Suprapubic skin (tissue), 4 donors: ENCODE measurements around the gene HEPACAM2. TPM values are rescaled to one million over a fixed set of nuclear protein-coding genes. Genes with fewer than 3 reads are reported as not detected.
A peak's percentile ranks its signal among the peaks of the same experiment; 100 is the strongest.

Experiments
- DNase-seq, 2 donors: peaks; one replicate each; pipeline ENCODE4 v3.0.0-alpha.2; 2019; ENCODE audit warnings: low spot score in 2 of 2
- H3K27ac ChIP-seq: fragments of 200-600 bp; sonication (generic); one replicate; pipeline ENCODE4 v1.5.1; 2019
- H3K27me3 ChIP-seq: fragments of 200-600 bp; sonication (generic); one replicate; pipeline ENCODE4 v1.5.1; 2019
- H3K36me3 ChIP-seq: fragments of 200-600 bp; sonication (generic); one replicate; pipeline ENCODE4 v1.5.1; 2019
- H3K4me1 ChIP-seq: fragments of 200-600 bp; sonication (generic); one replicate; pipeline ENCODE4 v1.5.1; 2019
- H3K4me3 ChIP-seq: fragments of 200-600 bp; sonication (generic); one replicate; pipeline ENCODE4 v1.5.1; 2019; ENCODE audit warnings: mild to moderate bottlenecking
- H3K9me3 ChIP-seq: fragments of 200-600 bp; sonication (generic); one replicate; pipeline ENCODE4 v1.5.1; 2019
- EP300 ChIP-seq: sonication (generic); formaldehyde crosslinking; IDR thresholded peaks from one replicate; pipeline ENCODE4 v1.6.1; 2017; ENCODE audit warnings: antibody characterized with exemption
- POLR2A ChIP-seq, 2 donors: fragments of 450-650 bp; IDR thresholded peaks; one replicate each; pipeline ENCODE4 v1.6.1; 2017; ENCODE audit warnings: antibody characterized with exemption in 2 of 2, mild to moderate bottlenecking in 2 of 2, moderate library complexity in 2 of 2
- POLR2AphosphoS5 ChIP-seq, 3 donors: sonication (generic); formaldehyde crosslinking; IDR thresholded peaks; one replicate each; pipeline ENCODE4 v1.6.1; 2017; ENCODE audit warnings: antibody characterized with exemption in 3 of 3
- WGBS: methylation state at CpG from one replicate; pipeline ENCODE4 v1.1.5; 2018; 5-methylcytosine and 5-hydroxymethylcytosine counted together
- total RNA-seq, 4 donors: library from RNA; depleted of rRNA; stranded (reverse); fragments of >200 nt; gene quantifications; one replicate each; pipeline ENCODE4 v1.1.0, GENCODE V29; 2016
- TF ChIP-seq, protein P1 (sequence below), 2 donors: fragments of 200-600 bp in 1 of 2; fragments of 450-650 bp in 1 of 2; sonication (generic) in 1 of 2; IDR thresholded peaks; one replicate each; pipeline ENCODE4 v1.5.1; 2016 to 2019; ENCODE audit warnings: antibody characterized with exemption in 2 of 2, mild to moderate bottlenecking in 1 of 2, moderate library complexity in 1 of 2

HEPACAM2 gene
- total RNA-seq, 4 donors from 2014 or later, result 0.25 TPM; not detected in 3

DNA sequence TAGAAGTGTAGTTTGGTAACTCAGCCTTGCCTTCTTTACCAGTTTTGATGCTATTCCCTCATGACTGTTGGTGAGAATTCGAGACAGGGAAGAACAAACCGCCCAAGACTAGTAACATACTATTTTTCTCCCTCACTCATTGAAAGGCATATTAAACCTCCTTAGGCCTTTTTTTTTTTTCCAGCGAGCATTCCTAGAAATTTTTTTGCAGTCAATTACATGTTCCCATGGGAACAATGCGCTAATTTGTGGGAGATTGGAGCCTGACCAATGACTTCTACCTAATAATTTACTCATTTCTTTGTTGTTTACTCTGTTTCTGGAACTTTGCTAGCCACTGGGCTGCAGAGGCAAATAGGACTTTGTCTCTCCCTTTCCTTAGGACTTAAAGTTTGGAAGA, 11.9 kb upstream of the HEPACAM2 start:
- no peak for DNase-seq
- Histone ChIP-seq H3K9me3 (no peaks in the 10 kb centered on the region), H3K27me3 (no peaks in the 10 kb centered on the region), H3K4me1 (peaks cover 14% of the 10 kb centered on the region), H3K36me3 (no peaks in the 10 kb centered on the region), H3K4me3 (no peak overlapping the region), H3K27ac (no peak overlapping the region)
- TF ChIP-seq POLR2AphosphoS5 (IDR thresholded peaks at IDR 0.05), result no peak
- WGBS, result 82% methylated on average over 4 of the region's 4 CpGs

- no peaks in the 10 kb centered on the region for H3K36me3 ChIP-seq
- no peak for TF ChIP-seq POLR2AphosphoS5 (IDR thresholded peaks at IDR 0.05)
- H3K9me3 ChIP-seq, result no peaks in the 10 kb centered on the region
- WGBS, result 81% methylated on average over 2 of the region's 2 CpGs
- no peak overlapping the region for H3K27ac ChIP-seq
- no peak overlapping the region for H3K4me3 ChIP-seq
- DNase-seq, result no peak
- peaks cover 31% of the 10 kb centered on the region for H3K4me1 ChIP-seq
- H3K27me3 ChIP-seq, result no peaks in the 10 kb centered on the region
Observed at GRCh38 chr7:93235541-93235940, 9.3 kb upstream of the HEPACAM2 start.

- no peak for DNase-seq
- H3K36me3 ChIP-seq, result no peaks in the 10 kb centered on the region
- no peaks in the 10 kb centered on the region for H3K9me3 ChIP-seq
- peaks cover 38% of the 10 kb centered on the region for H3K4me1 ChIP-seq
- H3K27ac ChIP-seq, result peak overlapping the region; percentile 75
- WGBS, result 0% methylated on average over 8 of the region's 8 CpGs
- TF ChIP-seq POLR2AphosphoS5 (IDR thresholded peaks at IDR 0.05), result no peak
- TF ChIP-seq, protein P1, sequence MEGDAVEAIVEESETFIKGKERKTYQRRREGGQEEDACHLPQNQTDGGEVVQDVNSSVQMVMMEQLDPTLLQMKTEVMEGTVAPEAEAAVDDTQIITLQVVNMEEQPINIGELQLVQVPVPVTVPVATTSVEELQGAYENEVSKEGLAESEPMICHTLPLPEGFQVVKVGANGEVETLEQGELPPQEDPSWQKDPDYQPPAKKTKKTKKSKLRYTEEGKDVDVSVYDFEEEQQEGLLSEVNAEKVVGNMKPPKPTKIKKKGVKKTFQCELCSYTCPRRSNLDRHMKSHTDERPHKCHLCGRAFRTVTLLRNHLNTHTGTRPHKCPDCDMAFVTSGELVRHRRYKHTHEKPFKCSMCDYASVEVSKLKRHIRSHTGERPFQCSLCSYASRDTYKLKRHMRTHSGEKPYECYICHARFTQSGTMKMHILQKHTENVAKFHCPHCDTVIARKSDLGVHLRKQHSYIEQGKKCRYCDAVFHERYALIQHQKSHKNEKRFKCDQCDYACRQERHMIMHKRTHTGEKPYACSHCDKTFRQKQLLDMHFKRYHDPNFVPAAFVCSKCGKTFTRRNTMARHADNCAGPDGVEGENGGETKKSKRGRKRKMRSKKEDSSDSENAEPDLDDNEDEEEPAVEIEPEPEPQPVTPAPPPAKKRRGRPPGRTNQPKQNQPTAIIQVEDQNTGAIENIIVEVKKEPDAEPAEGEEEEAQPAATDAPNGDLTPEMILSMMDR (IDR thresholded peaks at IDR 0.05), result no peak
- no peak for TF ChIP-seq EP300
- TF ChIP-seq POLR2A (IDR thresholded peaks at IDR 0.05), result no peak
- no peaks in the 10 kb centered on the region for H3K27me3 ChIP-seq
- peak overlapping the region; percentile 67 for H3K4me3 ChIP-seq
Observed at GRCh38 chr7:93232673-93233018, 6.4 kb upstream of the HEPACAM2 start.

DNA sequence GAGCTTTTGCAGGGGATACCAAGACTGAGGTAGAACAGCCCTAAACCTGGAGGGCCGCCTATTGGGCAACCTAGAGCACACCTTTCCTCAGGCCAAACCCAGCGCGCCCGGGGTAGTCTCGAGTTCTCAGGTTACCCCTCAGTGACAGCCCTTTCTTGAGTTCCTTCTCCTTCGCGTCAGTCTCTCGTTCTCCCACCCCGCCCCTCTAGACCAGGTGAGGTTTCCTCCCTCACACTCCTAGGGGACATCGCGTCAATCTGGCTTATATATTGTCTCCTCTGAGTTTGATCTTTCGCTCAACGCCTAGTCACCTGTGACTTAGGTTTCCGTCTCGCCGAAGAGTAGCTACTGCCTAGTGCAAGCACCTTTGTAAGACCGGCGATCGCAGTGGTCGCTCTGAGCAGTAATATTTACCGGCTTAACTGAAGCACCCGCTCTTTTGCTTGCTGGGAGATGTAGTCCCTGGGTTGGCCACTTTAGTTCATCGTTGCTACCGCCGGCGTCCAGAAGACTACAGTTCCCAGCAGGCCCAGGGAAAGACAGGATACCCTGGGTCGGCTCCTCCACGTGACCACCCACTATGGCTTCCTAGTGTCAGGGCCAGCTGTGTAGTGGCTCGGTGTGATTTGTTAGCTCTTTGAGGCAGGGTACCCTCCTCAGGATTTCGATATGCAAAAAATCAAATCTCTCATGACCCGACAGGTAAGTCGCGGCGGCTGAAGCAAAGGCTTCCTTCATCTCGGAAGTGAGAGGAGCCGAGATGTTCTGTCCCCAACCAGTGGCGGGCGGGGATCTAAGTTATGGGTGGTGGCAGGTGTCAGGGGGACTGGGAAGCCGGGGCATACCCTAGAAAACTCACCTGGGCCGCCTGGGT, 5.8 kb upstream of the HEPACAM2 start, which contains the start of gene VPS50:
TSS of gene VPS50 (plus strand) at position 568 of the 874 bp plus-strand sequence. CDS start at position 670, 102 bp downstream.
- Histone ChIP-seq H3K27ac (peak within 1 kb of the TSS; percentile 75), H3K27me3 (no peaks in the 10 kb centered on the region), H3K36me3 (no peaks in the 10 kb centered on the region), H3K9me3 (no peaks in the 10 kb centered on the region), H3K4me1 (peaks cover 38% of the 10 kb centered on the region), H3K4me3 (peak within 1 kb of the TSS; percentile 67)
- peak; percentile 95 to 96 for DNase-seq
- TF ChIP-seq EP300, result no peak
- TF ChIP-seq POLR2A (IDR thresholded peaks at IDR 0.05), result peak in 1 of 2 donors; percentile 23
- TF ChIP-seq POLR2AphosphoS5 (IDR thresholded peaks at IDR 0.05), result peak in 1 of 3 donors; percentile 30
- TF ChIP-seq, protein P1 (IDR thresholded peaks at IDR 0.05), result no peak
- 0% methylated on average over 24 of the region's 40 CpGs for WGBS

- no peaks in the 10 kb centered on the region for H3K9me3 ChIP-seq
- peak overlapping the region; percentile 67 for H3K4me3 ChIP-seq
- TF ChIP-seq EP300 (no peak), POLR2AphosphoS5 (IDR thresholded peaks at IDR 0.05) (no peak), POLR2A (IDR thresholded peaks at IDR 0.05) (no peak)
- TF ChIP-seq, protein P1 (IDR thresholded peaks at IDR 0.05), result no peak
- no peak for DNase-seq
- H3K27me3 ChIP-seq, result no peaks in the 10 kb centered on the region
- 37% methylated on average over 5 of the region's 5 CpGs for WGBS
- H3K27ac ChIP-seq, result no peak overlapping the region
- H3K36me3 ChIP-seq, result no peaks in the 10 kb centered on the region
- peaks cover 38% of the 10 kb centered on the region for H3K4me1 ChIP-seq
Observed at GRCh38 chr7:93231259-93231658, 5.0 kb upstream of the HEPACAM2 start.

DNA sequence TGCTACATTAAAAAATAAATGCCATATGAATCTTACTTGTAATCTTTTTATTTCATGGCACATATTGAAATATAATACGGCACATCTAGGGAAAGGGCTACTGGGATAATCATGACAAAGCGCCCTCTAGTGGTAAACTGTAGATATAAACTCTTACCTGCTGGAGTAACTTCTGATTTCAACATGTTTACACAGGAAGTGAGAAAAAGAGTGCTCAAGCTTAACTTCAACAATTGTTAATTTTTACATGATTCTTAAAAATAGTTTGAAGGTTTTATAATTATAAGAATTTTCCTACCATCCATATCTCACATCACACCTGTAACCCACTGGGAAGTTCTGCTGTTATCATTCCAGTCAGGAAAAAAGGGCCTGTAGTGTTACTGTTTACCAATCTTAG, 2.0 kb upstream of the HEPACAM2 start:
- DNase-seq, result no peak
- no peaks in the 10 kb centered on the region for H3K36me3 ChIP-seq
- TF ChIP-seq, protein P1 (IDR thresholded peaks at IDR 0.05), result peak; percentile 59 to 63
- no peak for TF ChIP-seq POLR2A (IDR thresholded peaks at IDR 0.05)
- H3K4me1 ChIP-seq, result peaks cover 26% of the 10 kb centered on the region
- no peaks in the 10 kb centered on the region for H3K27me3 ChIP-seq
- 0% methylated on average over 2 of the region's 2 CpGs for WGBS
- H3K9me3 ChIP-seq, result no peaks in the 10 kb centered on the region
- no peak overlapping the region for H3K27ac ChIP-seq
- H3K4me3 ChIP-seq, result no peak overlapping the region
